Coronary artery (tissue), 2 donors: Measurements from ENCODE around the gene NUP93.
"Not testable (repeated sequence)": the region's sequence is repeated elsewhere in the genome, so short reads cannot be mapped to it uniquely, and the experiment has no call there.

ENCODE experiments used
- DNase-seq: peaks from one replicate; pipeline ENCODE4 v3.0.0-alpha.2; 2017; ENCODE audit warnings: low spot score
- H3K27ac ChIP-seq, 2 donors: fragments of 200-600 bp; sonication (generic); one replicate each; pipeline ENCODE4 v1.5.1; 2016 to 2019
- H3K4me3 ChIP-seq: fragments of 200-600 bp; sonication (generic); 2 replicates; pipeline ENCODE4 v1.5.1; 2016; ENCODE audit warnings: mild to moderate bottlenecking, moderate library complexity
- TF ChIP-seq, protein P1 (sequence below): fragments of 200-600 bp; sonication (generic); IDR thresholded peaks from one replicate; pipeline ENCODE4 v1.5.1; 2019; ENCODE audit warnings: antibody characterized with exemption

Gene NUP93

DNA sequence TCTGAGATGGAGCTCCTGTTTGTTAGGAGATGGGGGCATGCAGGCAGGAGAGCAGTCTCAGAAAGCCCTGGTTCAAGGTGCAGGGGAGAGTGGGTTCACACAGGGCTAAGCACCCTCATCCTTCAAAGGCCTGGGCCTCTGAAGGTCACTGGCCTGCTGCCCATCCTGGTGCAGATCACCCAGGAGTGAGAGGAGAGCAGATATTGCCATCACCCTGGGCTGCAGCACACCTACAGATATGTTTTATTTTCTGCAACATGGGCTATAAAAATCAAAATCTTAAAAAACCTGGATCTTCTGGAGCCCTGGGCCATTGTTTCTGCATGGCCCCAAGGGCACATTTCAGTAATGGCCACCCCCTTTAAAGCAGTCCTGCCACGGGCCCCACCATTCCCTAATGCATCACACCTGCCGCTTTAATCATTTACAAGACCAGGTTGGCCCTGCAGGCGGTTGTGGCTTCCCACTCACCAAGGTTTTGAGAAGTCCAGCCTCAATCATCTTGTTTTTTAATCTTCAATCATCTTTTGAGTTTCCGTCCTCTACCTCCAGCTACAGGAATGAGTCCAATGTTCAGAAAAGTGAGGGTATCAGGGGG, 20.4 kb upstream of the NUP93 start:
- Histone ChIP-seq H3K4me3 (no peak overlapping the region), H3K27ac (no peak overlapping the region)
- DNase-seq = no peak
- TF ChIP-seq, protein P1, sequence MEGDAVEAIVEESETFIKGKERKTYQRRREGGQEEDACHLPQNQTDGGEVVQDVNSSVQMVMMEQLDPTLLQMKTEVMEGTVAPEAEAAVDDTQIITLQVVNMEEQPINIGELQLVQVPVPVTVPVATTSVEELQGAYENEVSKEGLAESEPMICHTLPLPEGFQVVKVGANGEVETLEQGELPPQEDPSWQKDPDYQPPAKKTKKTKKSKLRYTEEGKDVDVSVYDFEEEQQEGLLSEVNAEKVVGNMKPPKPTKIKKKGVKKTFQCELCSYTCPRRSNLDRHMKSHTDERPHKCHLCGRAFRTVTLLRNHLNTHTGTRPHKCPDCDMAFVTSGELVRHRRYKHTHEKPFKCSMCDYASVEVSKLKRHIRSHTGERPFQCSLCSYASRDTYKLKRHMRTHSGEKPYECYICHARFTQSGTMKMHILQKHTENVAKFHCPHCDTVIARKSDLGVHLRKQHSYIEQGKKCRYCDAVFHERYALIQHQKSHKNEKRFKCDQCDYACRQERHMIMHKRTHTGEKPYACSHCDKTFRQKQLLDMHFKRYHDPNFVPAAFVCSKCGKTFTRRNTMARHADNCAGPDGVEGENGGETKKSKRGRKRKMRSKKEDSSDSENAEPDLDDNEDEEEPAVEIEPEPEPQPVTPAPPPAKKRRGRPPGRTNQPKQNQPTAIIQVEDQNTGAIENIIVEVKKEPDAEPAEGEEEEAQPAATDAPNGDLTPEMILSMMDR = no peak

GRCh38 chr16:56710181-56710737, 19.7 kb upstream of the NUP93 start:
- DNase-seq = no peak

GRCh38 chr16:56711862-56712261, 18.1 kb upstream of the NUP93 start:
- TF ChIP-seq, protein P1 = no peak
- Histone ChIP-seq H3K27ac (no peak overlapping the region), H3K4me3 (no peak overlapping the region)
- DNase-seq = no peak

More at GRCh38 chr16:56710181-56710737, 19.7 kb upstream of the NUP93 start:
- Histone ChIP-seq H3K4me3 (no peak overlapping the region), H3K27ac (no peak overlapping the region)
- TF ChIP-seq, protein P1 = no peak

DNA sequence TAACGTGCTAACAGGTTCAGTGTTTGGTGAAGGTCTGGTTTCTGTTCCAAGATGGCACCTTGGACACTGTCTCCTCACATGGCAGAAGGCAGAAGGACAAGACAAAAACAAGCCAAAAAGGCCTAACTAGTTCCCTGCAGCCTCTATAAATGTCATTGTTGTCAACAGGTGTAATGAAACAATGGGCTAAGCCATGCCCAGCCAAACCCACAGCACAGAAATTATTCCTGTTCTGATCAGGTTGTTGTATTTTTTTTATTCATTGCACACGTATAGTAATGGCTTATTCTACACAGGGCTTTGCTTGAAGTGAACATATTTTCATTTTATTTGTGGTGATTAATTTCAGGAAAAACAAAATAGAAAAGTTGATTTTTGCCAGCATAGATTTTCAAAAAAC, 16.1 kb upstream of the NUP93 start:
- TF ChIP-seq, protein P1 = no peak
- Histone ChIP-seq H3K27ac (no peak overlapping the region), H3K4me3 (no peak overlapping the region)
- no peak for DNase-seq

GRCh38 chr16:56715126-56715525, 14.8 kb upstream of the NUP93 start:
- Histone ChIP-seq H3K4me3 (no peak overlapping the region), H3K27ac (no peak overlapping the region)
- TF ChIP-seq, protein P1 = no peak
- no peak for DNase-seq

GRCh38 chr16:56716761-56717160, 13.2 kb upstream of the NUP93 start:
- Histone ChIP-seq H3K27ac (no peak overlapping the region), H3K4me3 (no peak overlapping the region)
- no peak for DNase-seq
- TF ChIP-seq, protein P1 = no peak

DNA sequence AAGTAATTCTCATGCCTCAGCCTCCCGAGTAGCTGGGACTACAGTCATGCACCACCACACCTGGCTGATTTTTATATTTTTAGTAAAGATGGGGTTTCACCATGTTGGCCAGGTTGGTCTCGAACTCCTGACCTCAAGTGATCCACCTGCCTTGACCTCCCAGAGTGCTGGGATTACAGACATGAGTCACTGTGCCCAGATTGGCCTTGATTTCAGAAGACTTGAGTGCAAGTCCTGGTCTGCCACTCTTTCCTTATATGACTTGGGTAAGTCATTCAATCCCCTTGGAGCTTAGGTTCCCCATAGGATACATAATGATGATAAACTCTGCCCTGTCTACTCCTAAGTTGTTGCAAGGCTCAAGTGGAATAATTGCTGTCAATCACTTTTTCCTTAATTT, 12.4 kb upstream of the NUP93 start:
- H3K27ac ChIP-seq, DNase-seq, H3K4me3 ChIP-seq: not testable (repeated sequence)
